OCI-LY3 (cell line): ENCODE measurements around the gene ZNF747.

ENCODE experiments used
- H2AFZ ChIP-seq: fragments of 200-600, 300-600 bp; shearing (Covaris generic); 2 replicates; pipeline ENCODE4 v1.6.0; 2014; ENCODE audit warnings: antibody characterized with exemption, low read depth, low read length
- H3K27ac ChIP-seq: fragments of 200-600, 300-600 bp; sonication (generic); 2 replicates; pipeline ENCODE4 v1.5.1; 2014; ENCODE audit warnings: mild to moderate bottlenecking, low read length, moderate library complexity, mixed read lengths
- H3K27me3 ChIP-seq: fragments of 200-600, 300-600 bp; sonication (generic); 2 replicates; pipeline ENCODE4 v1.6.1; 2014; ENCODE audit warnings: low read depth, low read length, mixed read lengths
- H3K36me3 ChIP-seq: fragments of 200-600, 300-600 bp; sonication (generic); replicated peaks from 2 replicates; pipeline ENCODE3; 2014; ENCODE audit warnings: low read depth, low read length, mixed read lengths
- H3K4me1 ChIP-seq: fragments of 300-600, 200-600 bp; sonication (generic); 2 replicates; pipeline ENCODE4 v1.6.1; 2014; ENCODE audit warnings: low read length, mixed read lengths
- H3K4me2 ChIP-seq: fragments of 200-600, 300-600 bp; sonication (generic); 2 replicates; pipeline ENCODE4 v1.6.1; 2014; ENCODE audit warnings: low read length, mixed read lengths
- H3K4me3 ChIP-seq: fragments of 300-600, 200-600 bp; sonication (generic); 2 replicates; pipeline ENCODE4 v1.5.1; 2014; ENCODE audit warnings: antibody characterized with exemption, mild to moderate bottlenecking, low read length, moderate library complexity
- H3K79me2 ChIP-seq: fragments of 300-600, 200-600 bp; shearing (Covaris generic); 2 replicates; pipeline ENCODE4 v1.6.1; 2014; ENCODE audit warnings: mild to moderate bottlenecking, low read length, mixed read lengths
- H3K9ac ChIP-seq: fragments of 300-600, 200-600 bp; shearing (Covaris generic); 2 replicates; pipeline ENCODE4 v1.6.0; 2014; ENCODE audit warnings: mild to moderate bottlenecking, low read length, moderate library complexity
- H3K9me3 ChIP-seq: fragments of 200-600, 300-600 bp; shearing (Covaris generic); 2 replicates; pipeline ENCODE4 v1.6.1; 2014; ENCODE audit warnings: low read length, mixed read lengths; ENCODE audit not compliant: insufficient read depth
- H4K20me1 ChIP-seq: fragments of 200-600, 300-600 bp; sonication (generic); 2 replicates; pipeline ENCODE4 v1.6.1; 2016; ENCODE audit warnings: low read length, mixed read lengths; ENCODE audit not compliant: insufficient read depth
- EZH2phosphoT487 ChIP-seq: fragments of 200-600 bp; shearing (Covaris generic); IDR thresholded peaks from 2 replicates; pipeline ENCODE4 v1.6.1; 2018; ENCODE audit warnings: antibody characterized with exemption, mixed run types, low read depth
- TF ChIP-seq, protein P1 (sequence below): fragments of 200-600, 300-600 bp; sonication (generic); IDR thresholded peaks from 2 replicates; pipeline ENCODE4 v1.5.1; 2014; ENCODE audit warnings: antibody characterized with exemption, low read length, low read depth

ZNF747 gene

DNA sequence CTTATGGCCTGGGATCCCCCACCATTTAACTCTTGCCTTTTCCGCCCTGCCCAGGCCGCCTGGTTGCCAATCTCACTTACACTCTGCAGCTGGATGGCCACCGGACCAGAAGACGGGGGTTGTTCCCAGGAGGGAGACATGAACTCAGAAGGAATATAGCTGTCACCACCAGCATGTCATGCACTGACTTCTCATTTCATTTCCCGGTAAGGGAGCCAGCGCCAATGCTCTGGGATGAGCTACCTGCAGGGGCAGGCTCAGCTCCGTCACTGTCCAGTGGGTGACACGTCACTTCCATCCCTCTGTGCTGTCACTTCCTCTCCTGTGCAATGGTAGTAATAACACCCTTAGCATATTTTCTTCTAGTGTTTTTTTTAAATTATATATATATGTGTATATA lies 35.4 kb downstream of the ZNF747 start:
- Histone ChIP-seq H3K4me2 (no peak overlapping the region), H3K36me3 (no peaks in the 10 kb centered on the region)
- TF ChIP-seq, protein P1, sequence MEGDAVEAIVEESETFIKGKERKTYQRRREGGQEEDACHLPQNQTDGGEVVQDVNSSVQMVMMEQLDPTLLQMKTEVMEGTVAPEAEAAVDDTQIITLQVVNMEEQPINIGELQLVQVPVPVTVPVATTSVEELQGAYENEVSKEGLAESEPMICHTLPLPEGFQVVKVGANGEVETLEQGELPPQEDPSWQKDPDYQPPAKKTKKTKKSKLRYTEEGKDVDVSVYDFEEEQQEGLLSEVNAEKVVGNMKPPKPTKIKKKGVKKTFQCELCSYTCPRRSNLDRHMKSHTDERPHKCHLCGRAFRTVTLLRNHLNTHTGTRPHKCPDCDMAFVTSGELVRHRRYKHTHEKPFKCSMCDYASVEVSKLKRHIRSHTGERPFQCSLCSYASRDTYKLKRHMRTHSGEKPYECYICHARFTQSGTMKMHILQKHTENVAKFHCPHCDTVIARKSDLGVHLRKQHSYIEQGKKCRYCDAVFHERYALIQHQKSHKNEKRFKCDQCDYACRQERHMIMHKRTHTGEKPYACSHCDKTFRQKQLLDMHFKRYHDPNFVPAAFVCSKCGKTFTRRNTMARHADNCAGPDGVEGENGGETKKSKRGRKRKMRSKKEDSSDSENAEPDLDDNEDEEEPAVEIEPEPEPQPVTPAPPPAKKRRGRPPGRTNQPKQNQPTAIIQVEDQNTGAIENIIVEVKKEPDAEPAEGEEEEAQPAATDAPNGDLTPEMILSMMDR, result no peak
- TF ChIP-seq EZH2phosphoT487, result no peak

DNA sequence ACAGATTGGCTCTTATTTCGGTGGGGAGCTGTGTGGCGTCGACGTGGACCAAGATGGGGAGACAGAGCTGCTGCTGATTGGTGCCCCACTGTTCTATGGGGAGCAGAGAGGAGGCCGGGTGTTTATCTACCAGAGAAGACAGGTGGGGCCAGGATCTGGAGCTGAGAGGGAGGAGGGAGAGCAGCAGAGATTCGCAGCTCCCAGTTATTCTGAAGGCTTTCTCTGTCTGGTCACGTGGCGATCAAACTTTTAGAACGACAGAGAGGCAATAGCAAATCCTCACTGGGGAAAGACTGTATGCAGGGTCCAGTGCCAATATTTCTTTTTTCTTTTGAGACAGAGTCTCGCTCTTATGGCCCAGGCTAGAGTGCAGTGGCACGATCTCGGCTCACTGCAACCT lies 39.9 kb downstream of the ZNF747 start:
- no peak overlapping the region for H2AFZ ChIP-seq
- H3K36me3 ChIP-seq, result no peaks in the 10 kb centered on the region
- no peak overlapping the region for H3K4me3 ChIP-seq
- no peak overlapping the region for H3K4me2 ChIP-seq
- H3K9me3 ChIP-seq, result no peaks in the 10 kb centered on the region
- no peaks in the 10 kb centered on the region for H3K79me2 ChIP-seq
- no peak overlapping the region for H3K27ac ChIP-seq
- no peaks in the 10 kb centered on the region for H4K20me1 ChIP-seq
- no peaks in the 10 kb centered on the region for H3K27me3 ChIP-seq
- H3K9ac ChIP-seq, result no peak overlapping the region
- TF ChIP-seq EZH2phosphoT487, result no peak
- TF ChIP-seq, protein P1, result no peak
- H3K4me1 ChIP-seq, result no peaks in the 10 kb centered on the region

More for the DNA sequence above, 35.4 kb downstream of the ZNF747 start:
- no peak overlapping the region for H3K4me3 ChIP-seq
- H3K27me3 ChIP-seq, result no peaks in the 10 kb centered on the region
- no peaks in the 10 kb centered on the region for H4K20me1 ChIP-seq
- H3K79me2 ChIP-seq, result no peaks in the 10 kb centered on the region
- H3K9ac ChIP-seq, result no peak overlapping the region
- no peak overlapping the region for H3K27ac ChIP-seq
- H2AFZ ChIP-seq, result no peak overlapping the region
- H3K9me3 ChIP-seq, result no peaks in the 10 kb centered on the region
- no peaks in the 10 kb centered on the region for H3K4me1 ChIP-seq

DNA sequence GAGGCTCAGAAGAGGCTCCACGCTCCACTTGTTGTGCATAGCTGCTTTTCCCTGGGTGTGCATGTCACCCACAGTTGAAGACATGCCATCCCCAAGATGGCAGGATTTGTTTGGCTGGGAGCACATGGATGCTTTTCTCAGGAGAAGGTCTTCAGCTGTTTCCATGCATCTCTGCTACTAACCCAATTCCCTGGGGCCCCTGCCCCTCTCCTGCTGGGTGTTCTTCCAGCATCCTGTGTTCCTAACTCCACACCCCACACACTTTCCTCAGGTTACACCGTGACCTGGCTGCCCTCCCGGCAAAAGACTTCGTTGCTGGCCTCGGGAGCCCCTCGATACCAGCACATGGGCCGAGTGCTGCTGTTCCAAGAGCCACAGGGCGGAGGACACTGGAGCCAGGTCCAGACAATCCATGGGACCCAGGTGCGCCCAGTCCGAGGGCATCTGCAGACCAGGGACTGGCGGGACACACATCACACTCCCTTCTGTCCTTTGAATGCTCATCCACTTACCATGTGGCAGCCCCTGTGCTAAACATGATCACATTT lies 40.6 kb downstream of the ZNF747 start:
- H2AFZ ChIP-seq, result no peak overlapping the region

DNA sequence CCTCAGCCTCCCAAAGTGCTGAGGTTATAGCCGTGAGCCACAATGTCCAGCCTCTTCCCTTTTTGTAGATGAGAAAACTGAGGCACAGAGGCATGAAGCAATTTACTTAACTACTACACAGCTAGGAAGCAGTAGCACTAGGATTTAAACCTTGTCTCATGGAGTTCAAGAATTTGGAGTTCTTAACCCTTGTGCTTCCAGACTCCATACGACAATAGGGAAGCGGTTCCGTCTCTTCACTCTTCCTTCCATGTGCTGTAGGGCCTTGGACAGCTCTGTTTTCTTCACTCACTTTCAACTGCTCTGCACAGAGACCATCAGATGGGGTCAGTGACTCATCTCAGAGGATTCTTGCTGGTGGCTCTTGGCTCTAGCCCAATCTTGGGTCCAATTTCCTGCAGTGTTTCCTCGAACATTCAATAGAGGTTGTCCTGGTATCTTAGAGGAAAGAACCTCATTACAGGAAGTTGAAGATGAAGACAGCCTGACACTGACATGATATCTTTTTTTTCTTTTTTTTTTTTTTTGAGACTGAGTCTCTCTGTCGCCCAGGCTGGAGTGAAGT lies 42.8 kb downstream of the ZNF747 start:
- Histone ChIP-seq H3K4me2 (no peak overlapping the region), H3K4me3 (no peak overlapping the region), H3K9ac (no peak overlapping the region), H2AFZ (no peak overlapping the region), H3K27me3 (no peaks in the 10 kb centered on the region), H3K36me3 (peaks cover 5% of the 10 kb centered on the region), H3K79me2 (no peaks in the 10 kb centered on the region), H3K27ac (no peak overlapping the region), H3K4me1 (peaks cover 4% of the 10 kb centered on the region), H3K9me3 (no peaks in the 10 kb centered on the region), H4K20me1 (no peaks in the 10 kb centered on the region)
- TF ChIP-seq, protein P1, result no peak
- TF ChIP-seq EZH2phosphoT487, result no peak

More for the DNA sequence above, 40.6 kb downstream of the ZNF747 start:
- H3K4me3 ChIP-seq, result no peak overlapping the region
- no peaks in the 10 kb centered on the region for H3K79me2 ChIP-seq
- H3K9me3 ChIP-seq, result no peaks in the 10 kb centered on the region
- peaks cover 1% of the 10 kb centered on the region for H3K36me3 ChIP-seq
- TF ChIP-seq EZH2phosphoT487, result no peak
- TF ChIP-seq, protein P1, result no peak
- H3K4me2 ChIP-seq, result no peak overlapping the region
- H3K27me3 ChIP-seq, result no peaks in the 10 kb centered on the region
- H3K27ac ChIP-seq, result no peak overlapping the region
- no peaks in the 10 kb centered on the region for H4K20me1 ChIP-seq
- no peak overlapping the region for H3K9ac ChIP-seq
- H3K4me1 ChIP-seq, result no peaks in the 10 kb centered on the region
